Measurements from ENCODE around the gene FHDC1.

- TF ChIP-seq, protein P1, sequence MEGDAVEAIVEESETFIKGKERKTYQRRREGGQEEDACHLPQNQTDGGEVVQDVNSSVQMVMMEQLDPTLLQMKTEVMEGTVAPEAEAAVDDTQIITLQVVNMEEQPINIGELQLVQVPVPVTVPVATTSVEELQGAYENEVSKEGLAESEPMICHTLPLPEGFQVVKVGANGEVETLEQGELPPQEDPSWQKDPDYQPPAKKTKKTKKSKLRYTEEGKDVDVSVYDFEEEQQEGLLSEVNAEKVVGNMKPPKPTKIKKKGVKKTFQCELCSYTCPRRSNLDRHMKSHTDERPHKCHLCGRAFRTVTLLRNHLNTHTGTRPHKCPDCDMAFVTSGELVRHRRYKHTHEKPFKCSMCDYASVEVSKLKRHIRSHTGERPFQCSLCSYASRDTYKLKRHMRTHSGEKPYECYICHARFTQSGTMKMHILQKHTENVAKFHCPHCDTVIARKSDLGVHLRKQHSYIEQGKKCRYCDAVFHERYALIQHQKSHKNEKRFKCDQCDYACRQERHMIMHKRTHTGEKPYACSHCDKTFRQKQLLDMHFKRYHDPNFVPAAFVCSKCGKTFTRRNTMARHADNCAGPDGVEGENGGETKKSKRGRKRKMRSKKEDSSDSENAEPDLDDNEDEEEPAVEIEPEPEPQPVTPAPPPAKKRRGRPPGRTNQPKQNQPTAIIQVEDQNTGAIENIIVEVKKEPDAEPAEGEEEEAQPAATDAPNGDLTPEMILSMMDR (IDR thresholded peaks at IDR 0.05 in 4 of 5, conservative IDR thresholded peaks at IDR 0.05 in 1 of 5), result no peak
- no peak for TF ChIP-seq POLR2A (IDR thresholded peaks at IDR 0.05)
Observed at GRCh38 chr4:153016592-153016991, 80.5 kb downstream of the FHDC1 start.

Data from gastrocnemius medialis (tissue), 4 donors.